DND-41 (cell line): ENCODE measurements around the gene VWCE.

Source experiments
- ATAC-seq: fragments of 200-7000 bp; cut with Tn5 transposase; 3 replicates; pipeline ENCODE4 v1.9.1; 2021; ENCODE audit warnings: low read depth; ENCODE audit not compliant: insufficient read depth
- DNase-seq: peaks from one replicate; pipeline ENCODE4 v3.0.0-alpha.2; 2020
- H2AFZ ChIP-seq: 2 replicates; pipeline ENCODE4 v1.6.0; 2012; ENCODE audit warnings: low read depth, low read length
- H3K27ac ChIP-seq: 2 replicates; pipeline ENCODE4 v1.5.1; 2012; ENCODE audit warnings: low read length, inconsistent platforms
- H3K27me3 ChIP-seq: fragments of 200-600 bp; sonication (generic); 2 replicates; pipeline ENCODE4 v1.6.0; 2012; ENCODE audit warnings: low read length, mild to moderate bottlenecking, inconsistent platforms; ENCODE audit not compliant: insufficient read depth, poor library complexity
- H3K36me3 ChIP-seq: 2 replicates; pipeline ENCODE4 v1.5.1; 2012; ENCODE audit warnings: low read length, inconsistent platforms; ENCODE audit not compliant: insufficient read depth
- H3K4me1 ChIP-seq: 2 replicates; pipeline ENCODE4 v1.5.1; 2012; ENCODE audit warnings: mild to moderate bottlenecking, low read length; ENCODE audit not compliant: insufficient read depth
- H3K4me2 ChIP-seq: 2 replicates; pipeline ENCODE4 v1.6.0; 2012; ENCODE audit warnings: mild to moderate bottlenecking, moderate library complexity, low read length, inconsistent platforms; ENCODE audit not compliant: insufficient read depth
- H3K4me3 ChIP-seq, 2 experiments: fragments of 200-600 bp in 1 of 2; shearing (Covaris generic) in 1 of 2; 2 replicates each; pipeline ENCODE4 v1.5.1; 2012 to 2016; ENCODE audit warnings: inconsistent platforms in 2 of 2, low read length in 2 of 2, mild to moderate bottlenecking in 2 of 2, low read depth in 1 of 2, moderate library complexity in 1 of 2
- H3K79me2 ChIP-seq: 2 replicates; pipeline ENCODE4 v1.6.0; 2012; ENCODE audit warnings: low read length, inconsistent platforms; ENCODE audit not compliant: insufficient read depth
- H3K9ac ChIP-seq: 2 replicates; pipeline ENCODE4 v1.6.0; 2012; ENCODE audit warnings: low read depth, mild to moderate bottlenecking, inconsistent platforms, low read length, moderate library complexity
- H3K9me3 ChIP-seq: 2 replicates; pipeline ENCODE4 v1.5.1; 2012; ENCODE audit warnings: low read length, moderate library complexity, mild to moderate bottlenecking, inconsistent platforms; ENCODE audit not compliant: insufficient read depth, severe bottlenecking
- H4K20me1 ChIP-seq: 2 replicates; pipeline ENCODE4 v1.6.0; 2012; ENCODE audit warnings: low read length; ENCODE audit not compliant: insufficient read depth
- EZH2 ChIP-seq: IDR thresholded peaks from 3 replicates; pipeline ENCODE4 v1.6.1; 2012; ENCODE audit warnings: borderline replicate concordance, low read depth, mild to moderate bottlenecking, moderate library complexity, low read length, inconsistent platforms; ENCODE audit not compliant: severe bottlenecking
- TF ChIP-seq, protein P1 (sequence below): IDR thresholded peaks from 2 replicates; pipeline ENCODE4 v1.5.1; 2012; ENCODE audit warnings: borderline replicate concordance, low read length, moderate library complexity, mild to moderate bottlenecking; ENCODE audit not compliant: poor library complexity, severe bottlenecking; ENCODE audit errors: extremely low read depth

Gene VWCE

GRCh38 chr11:61287338-61287977 lies 7.7 kb downstream of the VWCE start:
- DNase-seq (no peak), ATAC-seq (no peak)
- no peaks in the 10 kb centered on the region for H3K36me3 ChIP-seq
- H3K27ac ChIP-seq: no peak overlapping the region
- H3K9me3 ChIP-seq: no peaks in the 10 kb centered on the region
- no peak overlapping the region for H3K4me3 ChIP-seq
- no peaks in the 10 kb centered on the region for H4K20me1 ChIP-seq
- H3K9ac ChIP-seq: no peak overlapping the region
- no peaks in the 10 kb centered on the region for H3K4me1 ChIP-seq
- no peak overlapping the region for H3K4me2 ChIP-seq
- H3K27me3 ChIP-seq: no peaks in the 10 kb centered on the region
- TF ChIP-seq, protein P1, sequence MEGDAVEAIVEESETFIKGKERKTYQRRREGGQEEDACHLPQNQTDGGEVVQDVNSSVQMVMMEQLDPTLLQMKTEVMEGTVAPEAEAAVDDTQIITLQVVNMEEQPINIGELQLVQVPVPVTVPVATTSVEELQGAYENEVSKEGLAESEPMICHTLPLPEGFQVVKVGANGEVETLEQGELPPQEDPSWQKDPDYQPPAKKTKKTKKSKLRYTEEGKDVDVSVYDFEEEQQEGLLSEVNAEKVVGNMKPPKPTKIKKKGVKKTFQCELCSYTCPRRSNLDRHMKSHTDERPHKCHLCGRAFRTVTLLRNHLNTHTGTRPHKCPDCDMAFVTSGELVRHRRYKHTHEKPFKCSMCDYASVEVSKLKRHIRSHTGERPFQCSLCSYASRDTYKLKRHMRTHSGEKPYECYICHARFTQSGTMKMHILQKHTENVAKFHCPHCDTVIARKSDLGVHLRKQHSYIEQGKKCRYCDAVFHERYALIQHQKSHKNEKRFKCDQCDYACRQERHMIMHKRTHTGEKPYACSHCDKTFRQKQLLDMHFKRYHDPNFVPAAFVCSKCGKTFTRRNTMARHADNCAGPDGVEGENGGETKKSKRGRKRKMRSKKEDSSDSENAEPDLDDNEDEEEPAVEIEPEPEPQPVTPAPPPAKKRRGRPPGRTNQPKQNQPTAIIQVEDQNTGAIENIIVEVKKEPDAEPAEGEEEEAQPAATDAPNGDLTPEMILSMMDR: no peak
- no peaks in the 10 kb centered on the region for H3K79me2 ChIP-seq
- no peak overlapping the region for H2AFZ ChIP-seq

GRCh38 chr11:61283613-61284012 lies 11.5 kb downstream of the VWCE start:
- DNase-seq: no peak
- Histone ChIP-seq H3K27me3 (no peaks in the 10 kb centered on the region), H3K4me3 (no peak overlapping the region), H3K36me3 (no peaks in the 10 kb centered on the region), H3K9me3 (no peaks in the 10 kb centered on the region), H3K4me2 (no peak overlapping the region), H3K79me2 (no peaks in the 10 kb centered on the region), H3K9ac (no peak overlapping the region), H3K4me1 (no peaks in the 10 kb centered on the region), H4K20me1 (no peaks in the 10 kb centered on the region), H3K27ac (no peak overlapping the region), H2AFZ (no peak overlapping the region)
- TF ChIP-seq EZH2: no peak
- TF ChIP-seq, protein P1: no peak
- ATAC-seq: no peak

DNA sequence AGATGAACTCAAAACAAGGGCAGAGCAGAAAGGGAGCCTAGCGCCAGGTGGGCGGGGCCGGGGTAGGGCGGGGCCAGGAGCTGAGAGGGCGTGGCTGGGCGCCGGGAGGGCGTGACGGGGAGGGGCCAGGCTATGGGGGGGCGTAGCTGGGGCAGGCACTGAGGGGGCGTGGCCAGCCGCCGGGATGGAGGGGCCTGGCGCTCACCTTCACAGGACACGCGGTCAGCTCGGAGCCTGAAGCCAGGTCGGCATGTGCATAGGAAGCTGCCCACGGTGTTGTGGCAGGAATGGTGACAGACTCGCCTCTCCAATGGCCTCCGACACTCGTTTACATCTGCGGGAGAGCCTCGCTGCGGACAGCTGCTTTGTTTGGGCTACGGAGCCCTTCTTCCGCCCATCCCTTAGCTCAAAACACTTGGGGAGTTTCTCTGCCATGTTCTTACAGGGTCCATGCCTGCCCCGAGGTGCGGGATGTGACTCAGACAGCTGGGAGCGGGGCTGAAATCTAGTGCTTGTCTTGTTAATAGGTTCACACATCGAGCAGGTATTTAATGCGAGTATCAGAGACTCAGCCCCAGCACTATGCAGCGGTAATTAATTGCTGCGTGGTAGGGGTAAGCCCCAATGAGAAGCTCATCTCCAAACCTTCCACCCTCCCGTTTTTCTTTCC lies 13.4 kb downstream of the VWCE start:
- H3K9me3 ChIP-seq: no peaks in the 10 kb centered on the region
- no peaks in the 10 kb centered on the region for H4K20me1 ChIP-seq
- H3K79me2 ChIP-seq: no peaks in the 10 kb centered on the region
- no peak overlapping the region for H3K4me2 ChIP-seq
- H3K9ac ChIP-seq: no peak overlapping the region
- peaks cover 3% of the 10 kb centered on the region for H3K27me3 ChIP-seq
- H3K4me3 ChIP-seq: no peak overlapping the region
- peak; percentile 30 for DNase-seq
- H3K27ac ChIP-seq: no peak overlapping the region
- H2AFZ ChIP-seq: no peak overlapping the region
- H3K4me1 ChIP-seq: no peaks in the 10 kb centered on the region
- no peaks in the 10 kb centered on the region for H3K36me3 ChIP-seq
- TF ChIP-seq EZH2: no peak
- TF ChIP-seq, protein P1: no peak
- peak; percentile 73 for ATAC-seq
